Measurements from ENCODE around the gene ALKBH4. TPM values are rescaled to one million over a fixed set of nuclear protein-coding genes. Genes with fewer than 3 reads are reported as not detected.

The ALKBH4 gene
- total and polyA plus RNA-seq, 2 of the 4 experiments (the other 2 are of a cell fraction), result 6.1 to 7.4 TPM

- Histone ChIP-seq H3K4me2 (ENCODE audit: low read depth, low read length) (no peak overlapping the region), H3K27ac (ENCODE audit: insufficient read depth, low read length) (no peak overlapping the region), H4K91ac (ENCODE audit: insufficient read depth, low read depth, low read length) (no peak overlapping the region), H3K14ac (replicated peaks; ENCODE audit: low read depth, low read length) (no peak overlapping the region), H3K4ac (ENCODE audit: low read depth, low read length) (no peak overlapping the region), H3K9me3 (ENCODE audit: control insufficient read depth, insufficient read depth, low read length) (no peaks in the 10 kb centered on the region), H3K9ac (ENCODE audit: low read depth, low read length) (no peak overlapping the region), H3K18ac (ENCODE audit: low read depth, low read length) (no peak overlapping the region), H2BK20ac (ENCODE audit: low read depth, low read length) (no peak overlapping the region), H3K36me3 (ENCODE audit: control insufficient read depth, insufficient read depth, low read length) (peaks cover 53% of the 10 kb centered on the region), H2BK120ac (ENCODE audit: low read depth, low read length) (no peak overlapping the region), H3K79me1 (ENCODE audit: low read depth in 1 of 2, low read length in 2 of 2) (peaks cover 33 to 68% of the 10 kb centered on the region in 2 experiments), H2BK5ac (ENCODE audit: low read depth, low read length, poor library complexity, severe bottlenecking) (no peak overlapping the region), H2BK15ac (ENCODE audit: low read depth, low read length) (no peak overlapping the region), H3K4me1 (ENCODE audit: control insufficient read depth, insufficient read depth, low read length) (no peaks in the 10 kb centered on the region), H4K8ac (ENCODE audit: low read depth in 2 of 2, low read length in 2 of 2) (no peak overlapping the region), H2AK5ac (ENCODE audit: low read depth, low read length) (no peak overlapping the region), H4K5ac (ENCODE audit: low read depth, low read length) (no peak overlapping the region), H3K56ac (ENCODE audit: extremely low read depth, insufficient read depth, low read length) (no peak overlapping the region), H3K9me1 (ENCODE audit: insufficient read depth, low read length) (peaks cover 3% of the 10 kb centered on the region; the same call in 1 of the 2 replicates), H3K27me3 (ENCODE audit: control insufficient read depth, insufficient read depth, low read length) (no peaks in the 10 kb centered on the region), H3K4me3 (ENCODE audit: insufficient read depth, low read depth, low read length) (no peak overlapping the region), H2AK9ac (replicated peaks; ENCODE audit: low read depth, low read length, poor library complexity) (no peak overlapping the region), H4K20me1 (ENCODE audit: insufficient read depth, low read length) (peaks cover 9% of the 10 kb centered on the region), H3K23ac (ENCODE audit: low read depth, low read length) (no peak overlapping the region), H2AFZ (replicated peaks; ENCODE audit: low read length, poor library complexity) (no peak overlapping the region)
- no peak for TF ChIP-seq RAD21 (IDR thresholded peaks at IDR 0.05; ENCODE audit: low read length)
- no peak for TF ChIP-seq BHLHE40 (IDR thresholded peaks at IDR 0.05; ENCODE audit: low read depth, low read length)
- no peak for TF ChIP-seq CHD1 (IDR thresholded peaks at IDR 0.05; ENCODE audit: low read depth, low read length)
- TF ChIP-seq MAZ (IDR thresholded peaks at IDR 0.05; ENCODE audit: borderline replicate concordance, low read depth, low read length), result no peak
- no peak for TF ChIP-seq FOS (IDR thresholded peaks at IDR 0.05; ENCODE audit: low read depth, low read length)
- no peak for TF ChIP-seq SMC3 (IDR thresholded peaks at IDR 0.05; ENCODE audit: low read depth, low read length)
- no peak for TF ChIP-seq USF2 (IDR thresholded peaks at IDR 0.05; ENCODE audit: low read depth, low read length)
- DNase-seq (no peak), ATAC-seq (ENCODE audit: low read depth) (no peak)
- ChIA-PET POLR2A (ENCODE audit: unreplicated experiment) (no interaction called here), CTCF (no interaction called here)
- in situ Hi-C loops (cut with MboI; ENCODE audit: low sequenced_read_pairs) (no loop called here), dilution Hi-C loops (cut with HindIII; ENCODE audit: low sequenced_read_pairs, unreplicated experiment) (no loop called here), intact Hi-C loops (cut with micrococcal nuclease) (no loop called here)
- BruUV-seq (replicated peaks), result no TSS peak
- WGBS, 2 experiments (ENCODE audit: extremely low coverage in 2 of 2, insufficient read length in 1 of 2), result no CpG with 5 or more reads among the region's 6 CpGs
These were observed 48.3 kb downstream of the ALKBH4 start for GRCh38 chr7:102416406-102416805.
